ENCODE data around the gene ESCO1. TPM values are rescaled to one million over a fixed set of nuclear protein-coding genes. Genes with fewer than 3 reads are reported as not detected.
A peak's percentile ranks its signal among the peaks of the same experiment; 100 is the strongest.

ESCO1 gene
- total and polyA plus RNA-seq, 2 of the 13 experiments (the other 11 are each of a cell fraction or from before 2014, with no cell fraction given): 6.3 to 19.4 TPM

- TF ChIP-seq, protein P1, sequence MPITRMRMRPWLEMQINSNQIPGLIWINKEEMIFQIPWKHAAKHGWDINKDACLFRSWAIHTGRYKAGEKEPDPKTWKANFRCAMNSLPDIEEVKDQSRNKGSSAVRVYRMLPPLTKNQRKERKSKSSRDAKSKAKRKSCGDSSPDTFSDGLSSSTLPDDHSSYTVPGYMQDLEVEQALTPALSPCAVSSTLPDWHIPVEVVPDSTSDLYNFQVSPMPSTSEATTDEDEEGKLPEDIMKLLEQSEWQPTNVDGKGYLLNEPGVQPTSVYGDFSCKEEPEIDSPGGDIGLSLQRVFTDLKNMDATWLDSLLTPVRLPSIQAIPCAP (CRISPR knock-in tag; IDR thresholded peaks at IDR 0.05; ENCODE audit: low read depth): 0 out of 2 replicates have a peak, but pooled peaks have one; percentile 33
- TF ChIP-seq EZH2 (conservative IDR thresholded peaks at IDR 0.05; ENCODE audit: low read depth, low read length) (no peak), DNMT1 (CRISPR knock-in tag; IDR thresholded peaks at IDR 0.05) (no peak; the same call in 1 of the 2 replicates), ZNF407 (CRISPR knock-in tag; IDR thresholded peaks at IDR 0.05; ENCODE audit: not compliant biosample characterization) (peak; percentile 96), ZNF142 (CRISPR knock-in tag; IDR thresholded peaks at IDR 0.05) (peak; percentile 93), RAD21 (CRISPR knock-in tag; IDR thresholded peaks at IDR 0.05) (peak; percentile 64), AKAP8 (CRISPR knock-in tag; IDR thresholded peaks at IDR 0.05) (no peak), DNMT3B (CRISPR knock-in tag; conservative IDR thresholded peaks at IDR 0.05) (peak; percentile 53)
- TF ChIP-seq, protein P2, sequence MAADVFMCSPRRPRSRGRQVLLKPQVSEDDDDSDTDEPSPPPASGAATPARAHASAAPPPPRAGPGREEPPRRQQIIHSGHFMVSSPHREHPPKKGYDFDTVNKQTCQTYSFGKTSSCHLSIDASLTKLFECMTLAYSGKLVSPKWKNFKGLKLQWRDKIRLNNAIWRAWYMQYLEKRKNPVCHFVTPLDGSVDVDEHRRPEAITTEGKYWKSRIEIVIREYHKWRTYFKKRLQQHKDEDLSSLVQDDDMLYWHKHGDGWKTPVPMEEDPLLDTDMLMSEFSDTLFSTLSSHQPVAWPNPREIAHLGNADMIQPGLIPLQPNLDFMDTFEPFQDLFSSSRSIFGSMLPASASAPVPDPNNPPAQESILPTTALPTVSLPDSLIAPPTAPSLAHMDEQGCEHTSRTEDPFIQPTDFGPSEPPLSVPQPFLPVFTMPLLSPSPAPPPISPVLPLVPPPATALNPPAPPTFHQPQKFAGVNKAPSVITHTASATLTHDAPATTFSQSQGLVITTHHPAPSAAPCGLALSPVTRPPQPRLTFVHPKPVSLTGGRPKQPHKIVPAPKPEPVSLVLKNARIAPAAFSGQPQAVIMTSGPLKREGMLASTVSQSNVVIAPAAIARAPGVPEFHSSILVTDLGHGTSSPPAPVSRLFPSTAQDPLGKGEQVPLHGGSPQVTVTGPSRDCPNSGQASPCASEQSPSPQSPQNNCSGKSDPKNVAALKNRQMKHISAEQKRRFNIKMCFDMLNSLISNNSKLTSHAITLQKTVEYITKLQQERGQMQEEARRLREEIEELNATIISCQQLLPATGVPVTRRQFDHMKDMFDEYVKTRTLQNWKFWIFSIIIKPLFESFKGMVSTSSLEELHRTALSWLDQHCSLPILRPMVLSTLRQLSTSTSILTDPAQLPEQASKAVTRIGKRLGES (CRISPR knock-in tag; IDR thresholded peaks at IDR 0.05; ENCODE audit: borderline replicate concordance): peak; percentile 86
Observed at GRCh38 chr18:21612125-21613039, 11.9 kb upstream of the ESCO1 start, which contains the start of gene SNRPD1 (continued).
